Measurements from ENCODE around the gene R3HCC1L. TPM values are rescaled to one million over a fixed set of nuclear protein-coding genes. Genes with fewer than 3 reads are reported as not detected.

R3HCC1L gene
- polyA plus RNA-seq, 1 donor from 2014 or later: 12.8 TPM

DNA sequence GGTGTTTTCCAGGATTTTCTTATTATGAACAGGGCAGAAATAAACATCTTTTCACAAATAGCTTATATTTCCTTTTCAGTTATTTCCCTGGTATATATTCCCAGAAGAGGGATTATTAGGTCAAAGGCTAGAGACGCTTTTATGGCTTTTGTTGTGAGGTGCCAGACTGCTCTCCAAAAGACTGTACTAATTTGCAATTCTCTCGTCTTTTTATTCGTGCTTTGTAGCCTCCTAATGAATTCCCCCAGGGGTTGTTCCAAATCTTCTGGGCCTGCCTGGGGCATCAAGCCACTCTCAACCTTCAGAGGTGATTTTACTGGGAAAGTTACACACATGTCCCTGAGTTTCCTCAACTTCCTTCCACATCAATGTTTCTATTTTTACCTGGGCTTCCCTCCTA lies 34.0 kb upstream of the R3HCC1L start:
- no peak overlapping the region for H3K9ac ChIP-seq (ENCODE audit: low read length)
- no peak overlapping the region for H2AFZ ChIP-seq (ENCODE audit: low read depth, low read length)
- H3K36me3 ChIP-seq (ENCODE audit: insufficient read depth, low read length): no peaks in the 10 kb centered on the region
- H3K4me3 ChIP-seq (ENCODE audit: low read length): no peak overlapping the region
- H3F3A ChIP-seq (ENCODE audit: insufficient read depth, low read length, poor library complexity, severe bottlenecking): no peaks in the 10 kb centered on the region
- H3K79me2 ChIP-seq (replicated peaks; ENCODE audit: insufficient read depth, low read length): no peaks in the 10 kb centered on the region
- H3K9me3 ChIP-seq (ENCODE audit: low read length): no peaks in the 10 kb centered on the region
- H3K9me2 ChIP-seq (ENCODE audit: insufficient read depth, low read length): no peaks in the 10 kb centered on the region
- no peaks in the 10 kb centered on the region for H4K20me1 ChIP-seq (ENCODE audit: insufficient read depth)
- no peak overlapping the region for H3K4me2 ChIP-seq (ENCODE audit: low read length)
- H3K27me3 ChIP-seq (ENCODE audit: insufficient read depth, low read depth, low read length): no peaks in the 10 kb centered on the region
- H3K27ac ChIP-seq (ENCODE audit: low read length): no peak overlapping the region
- TF ChIP-seq POLR2AphosphoS5 (IDR thresholded peaks at IDR 0.05) (no peak), MXI1 (conservative IDR thresholded peaks at IDR 0.05; ENCODE audit: poor library complexity, severe bottlenecking) (no peak), SMC3 (conservative IDR thresholded peaks at IDR 0.05; ENCODE audit: poor library complexity) (no peak), TAF1 (IDR thresholded peaks at IDR 0.05; ENCODE audit: low read depth) (no peak)
- TF ChIP-seq, protein P1, sequence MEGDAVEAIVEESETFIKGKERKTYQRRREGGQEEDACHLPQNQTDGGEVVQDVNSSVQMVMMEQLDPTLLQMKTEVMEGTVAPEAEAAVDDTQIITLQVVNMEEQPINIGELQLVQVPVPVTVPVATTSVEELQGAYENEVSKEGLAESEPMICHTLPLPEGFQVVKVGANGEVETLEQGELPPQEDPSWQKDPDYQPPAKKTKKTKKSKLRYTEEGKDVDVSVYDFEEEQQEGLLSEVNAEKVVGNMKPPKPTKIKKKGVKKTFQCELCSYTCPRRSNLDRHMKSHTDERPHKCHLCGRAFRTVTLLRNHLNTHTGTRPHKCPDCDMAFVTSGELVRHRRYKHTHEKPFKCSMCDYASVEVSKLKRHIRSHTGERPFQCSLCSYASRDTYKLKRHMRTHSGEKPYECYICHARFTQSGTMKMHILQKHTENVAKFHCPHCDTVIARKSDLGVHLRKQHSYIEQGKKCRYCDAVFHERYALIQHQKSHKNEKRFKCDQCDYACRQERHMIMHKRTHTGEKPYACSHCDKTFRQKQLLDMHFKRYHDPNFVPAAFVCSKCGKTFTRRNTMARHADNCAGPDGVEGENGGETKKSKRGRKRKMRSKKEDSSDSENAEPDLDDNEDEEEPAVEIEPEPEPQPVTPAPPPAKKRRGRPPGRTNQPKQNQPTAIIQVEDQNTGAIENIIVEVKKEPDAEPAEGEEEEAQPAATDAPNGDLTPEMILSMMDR (IDR thresholded peaks at IDR 0.05; ENCODE audit: poor library complexity, severe bottlenecking): no peak

DNA sequence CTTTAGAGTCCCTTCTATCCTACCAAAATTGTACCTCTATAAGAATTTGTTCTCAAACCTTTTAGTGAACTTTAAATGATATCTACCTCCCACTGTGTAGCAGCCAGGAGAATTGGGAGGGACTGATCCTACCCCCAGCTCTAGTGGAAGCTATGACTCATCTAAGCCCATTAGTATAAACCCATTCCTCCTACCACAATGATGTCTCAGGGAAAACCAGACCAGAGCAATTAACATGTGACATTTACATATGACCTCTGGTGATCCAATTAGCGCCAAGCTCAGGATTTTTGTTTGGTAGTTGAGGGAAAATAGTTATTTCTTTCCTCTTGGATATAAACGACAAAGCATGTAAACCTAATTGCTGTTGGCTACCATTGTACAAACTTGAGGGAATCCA lies 33.1 kb upstream of the R3HCC1L start:
- TF ChIP-seq MXI1 (conservative IDR thresholded peaks at IDR 0.05; ENCODE audit: poor library complexity, severe bottlenecking) (no peak), SMC3 (conservative IDR thresholded peaks at IDR 0.05; ENCODE audit: poor library complexity) (no peak), EZH2 (IDR thresholded peaks at IDR 0.05; ENCODE audit: borderline replicate concordance, insufficient read depth, low read length, poor library complexity, severe bottlenecking) (no peak), TAF1 (IDR thresholded peaks at IDR 0.05; ENCODE audit: low read depth) (no peak), POLR2AphosphoS5 (IDR thresholded peaks at IDR 0.05) (no peak), RAD21 (conservative IDR thresholded peaks at IDR 0.05) (no peak), EP300 (conservative IDR thresholded peaks at IDR 0.05; ENCODE audit: poor library complexity, severe bottlenecking) (no peak)
- TF ChIP-seq, protein P1 (IDR thresholded peaks at IDR 0.05; ENCODE audit: poor library complexity, severe bottlenecking): no peak
- TF ChIP-seq, protein P2, sequence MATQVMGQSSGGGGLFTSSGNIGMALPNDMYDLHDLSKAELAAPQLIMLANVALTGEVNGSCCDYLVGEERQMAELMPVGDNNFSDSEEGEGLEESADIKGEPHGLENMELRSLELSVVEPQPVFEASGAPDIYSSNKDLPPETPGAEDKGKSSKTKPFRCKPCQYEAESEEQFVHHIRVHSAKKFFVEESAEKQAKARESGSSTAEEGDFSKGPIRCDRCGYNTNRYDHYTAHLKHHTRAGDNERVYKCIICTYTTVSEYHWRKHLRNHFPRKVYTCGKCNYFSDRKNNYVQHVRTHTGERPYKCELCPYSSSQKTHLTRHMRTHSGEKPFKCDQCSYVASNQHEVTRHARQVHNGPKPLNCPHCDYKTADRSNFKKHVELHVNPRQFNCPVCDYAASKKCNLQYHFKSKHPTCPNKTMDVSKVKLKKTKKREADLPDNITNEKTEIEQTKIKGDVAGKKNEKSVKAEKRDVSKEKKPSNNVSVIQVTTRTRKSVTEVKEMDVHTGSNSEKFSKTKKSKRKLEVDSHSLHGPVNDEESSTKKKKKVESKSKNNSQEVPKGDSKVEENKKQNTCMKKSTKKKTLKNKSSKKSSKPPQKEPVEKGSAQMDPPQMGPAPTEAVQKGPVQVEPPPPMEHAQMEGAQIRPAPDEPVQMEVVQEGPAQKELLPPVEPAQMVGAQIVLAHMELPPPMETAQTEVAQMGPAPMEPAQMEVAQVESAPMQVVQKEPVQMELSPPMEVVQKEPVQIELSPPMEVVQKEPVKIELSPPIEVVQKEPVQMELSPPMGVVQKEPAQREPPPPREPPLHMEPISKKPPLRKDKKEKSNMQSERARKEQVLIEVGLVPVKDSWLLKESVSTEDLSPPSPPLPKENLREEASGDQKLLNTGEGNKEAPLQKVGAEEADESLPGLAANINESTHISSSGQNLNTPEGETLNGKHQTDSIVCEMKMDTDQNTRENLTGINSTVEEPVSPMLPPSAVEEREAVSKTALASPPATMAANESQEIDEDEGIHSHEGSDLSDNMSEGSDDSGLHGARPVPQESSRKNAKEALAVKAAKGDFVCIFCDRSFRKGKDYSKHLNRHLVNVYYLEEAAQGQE (IDR thresholded peaks at IDR 0.05; ENCODE audit: borderline replicate concordance): no peak
- H3K4me3 ChIP-seq (ENCODE audit: low read length): no peak overlapping the region

More for the DNA sequence above, 33.1 kb upstream of the R3HCC1L start:
- no peaks in the 10 kb centered on the region for H3K9me3 ChIP-seq (ENCODE audit: low read length)
- H3K9ac ChIP-seq (ENCODE audit: low read length): no peak overlapping the region
- no peaks in the 10 kb centered on the region for H3K27me3 ChIP-seq (ENCODE audit: insufficient read depth, low read depth, low read length)
- no peak overlapping the region for H3K27ac ChIP-seq (ENCODE audit: low read length)
- no peaks in the 10 kb centered on the region for H3K79me2 ChIP-seq (replicated peaks; ENCODE audit: insufficient read depth, low read length)
- no peaks in the 10 kb centered on the region for H4K20me1 ChIP-seq (ENCODE audit: insufficient read depth)
- H3K4me2 ChIP-seq (ENCODE audit: low read length): no peak overlapping the region
- H3K36me3 ChIP-seq (ENCODE audit: insufficient read depth, low read length): no peaks in the 10 kb centered on the region
- H2AFZ ChIP-seq (ENCODE audit: low read depth, low read length): no peak overlapping the region
- no peaks in the 10 kb centered on the region for H3F3A ChIP-seq (ENCODE audit: insufficient read depth, low read length, poor library complexity, severe bottlenecking)
- no peaks in the 10 kb centered on the region for H3K9me2 ChIP-seq (ENCODE audit: insufficient read depth, low read length)

All from neural cell (in vitro differentiated cells).